GM19239 (cell line): ENCODE results near the gene RPL15.
"Not testable (repeated sequence)": the region's sequence is repeated elsewhere in the genome, so short reads cannot be mapped to it uniquely, and the experiment has no call there.

Experiments
- DNase-seq: peaks from one replicate; pipeline ENCODE4 v3.0.0; 2011; ENCODE audit warnings: low spot score; ENCODE audit not compliant: insufficient read length
- FAIRE-seq: peaks from 2 replicates; lab custom pipeline; 2011; peaks lifted over from hg19 to GRCh38; lab: Jason Lieb, UNC

RPL15 gene

DNA sequence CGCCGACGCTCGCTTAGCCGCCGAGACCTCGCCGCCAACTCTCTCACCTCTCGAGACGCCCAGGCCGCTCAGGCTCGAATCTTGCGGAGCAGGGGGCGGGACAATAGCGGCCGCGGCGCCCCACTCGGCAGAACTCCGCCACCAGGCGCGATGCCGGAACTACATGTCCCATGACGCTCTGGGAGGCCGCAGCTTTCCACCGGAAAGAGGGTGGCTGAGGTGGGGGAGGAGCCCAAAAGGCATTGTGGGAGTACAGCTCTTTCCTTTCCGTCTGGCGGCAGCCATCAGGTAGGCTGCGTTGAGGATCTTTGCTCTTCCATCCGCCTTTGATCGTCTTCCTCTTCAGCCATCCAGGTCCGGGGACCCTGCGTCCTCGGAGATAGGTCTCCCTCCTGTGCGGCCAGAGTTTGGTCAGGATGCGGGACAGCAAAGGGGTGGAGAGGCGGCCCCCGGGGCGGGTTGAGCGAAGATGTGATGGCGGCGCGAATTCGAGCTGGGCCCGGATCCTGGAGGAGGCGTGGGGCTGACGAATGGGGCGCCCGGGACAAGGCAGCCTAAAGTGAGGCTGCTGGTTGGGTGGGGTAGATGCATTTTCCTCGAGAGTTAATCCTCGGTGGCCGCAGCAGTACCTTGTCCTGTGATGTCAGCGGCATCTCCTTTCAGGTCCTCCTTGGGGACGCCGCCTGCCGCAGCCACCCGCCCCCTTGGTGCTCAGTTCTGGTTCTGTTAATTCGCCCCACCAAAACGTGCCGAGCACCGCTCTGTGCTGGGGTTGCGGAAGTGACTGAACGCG lies at the start of gene RPL15, which contains the start of gene NKIRAS1:
Gene RPL15 (plus strand): TSS at position 247 of the 793 bp plus-strand sequence. CDS start 728 bp downstream, outside the sequence.
Gene NKIRAS1 (minus strand): TSS at position 105 of the 793 bp plus-strand sequence. CDS start 6,086 bp downstream, outside the sequence.
- FAIRE-seq: peak; percentile 84

DNA sequence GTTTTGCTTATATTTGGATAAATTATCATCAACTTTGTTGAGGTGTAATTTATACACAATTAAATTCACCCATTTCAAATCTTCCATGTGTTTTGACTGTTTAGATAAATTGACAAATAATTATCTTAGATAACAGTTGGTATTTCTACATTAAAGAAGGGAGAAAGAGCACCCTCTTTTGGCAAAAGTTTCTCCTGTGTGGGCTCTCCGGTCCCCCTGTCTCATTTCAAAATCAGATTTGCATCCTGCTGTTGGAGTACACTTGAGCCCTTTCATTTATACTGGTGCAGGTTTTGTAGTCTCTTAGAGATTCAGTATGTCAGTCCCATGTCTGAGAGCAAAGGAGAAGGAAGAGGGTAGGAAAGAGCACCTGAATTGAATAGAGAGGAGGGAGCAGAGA lies 49.5 kb upstream of the RPL15 start:
- FAIRE-seq (no peak), DNase-seq (no peak)

More for the DNA sequence above, at the start of gene RPL15, which contains the start of gene NKIRAS1:
- DNase-seq: peak; percentile 85

DNA sequence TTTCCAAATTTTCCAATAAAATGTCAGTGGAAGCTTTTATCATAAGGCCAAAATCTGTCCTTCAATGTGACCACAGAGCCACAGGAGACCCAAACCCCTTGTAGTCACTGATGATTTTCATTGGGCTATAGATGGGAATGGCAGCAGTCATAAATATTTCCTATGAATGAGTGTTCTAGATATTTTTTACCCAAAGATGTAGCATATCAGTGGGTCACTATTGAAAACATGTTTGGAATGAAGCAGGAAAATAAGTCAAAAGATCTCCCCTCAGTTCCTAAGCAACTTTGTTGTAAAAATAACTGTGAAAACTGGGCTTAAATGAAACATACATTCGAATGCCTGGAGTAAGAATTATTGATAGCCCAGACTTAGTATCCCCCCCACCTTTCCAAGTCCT lies 49.1 kb upstream of the RPL15 start:
- DNase-seq (no peak), FAIRE-seq (no peak)

DNA sequence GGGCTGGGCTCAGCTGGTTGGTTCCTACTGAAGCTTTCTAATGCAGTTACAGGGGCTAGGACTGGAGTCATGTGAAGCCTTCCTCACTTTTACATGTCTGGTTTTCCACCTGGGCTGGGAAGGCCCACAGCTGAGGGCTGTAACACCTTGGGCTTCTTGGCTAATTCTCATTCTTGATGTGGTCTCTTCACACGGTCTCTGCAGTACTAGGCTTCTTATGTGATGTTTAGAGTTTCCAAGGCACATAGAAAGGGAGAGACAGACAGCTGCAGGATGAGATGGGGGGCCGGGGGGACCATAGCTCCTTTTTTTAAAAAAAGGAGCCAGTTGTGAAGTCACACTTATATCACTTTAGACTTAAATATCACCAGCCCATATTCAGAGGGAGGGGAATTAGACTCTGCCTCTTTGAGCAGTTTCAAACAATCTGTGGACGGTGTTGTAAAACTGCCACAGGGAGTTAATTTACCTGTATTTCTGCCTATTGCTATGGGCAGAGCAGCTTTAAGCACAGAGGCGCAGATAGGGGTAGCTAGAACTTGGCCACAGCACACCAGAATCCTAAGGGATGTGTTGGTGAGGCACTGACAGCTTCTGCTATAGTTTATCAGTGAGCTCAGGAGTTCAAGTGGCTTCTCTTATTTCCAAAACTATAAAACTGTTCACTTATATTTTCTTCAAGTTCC lies 46.8 kb upstream of the RPL15 start:
- FAIRE-seq (no peak), DNase-seq (no peak)

DNA sequence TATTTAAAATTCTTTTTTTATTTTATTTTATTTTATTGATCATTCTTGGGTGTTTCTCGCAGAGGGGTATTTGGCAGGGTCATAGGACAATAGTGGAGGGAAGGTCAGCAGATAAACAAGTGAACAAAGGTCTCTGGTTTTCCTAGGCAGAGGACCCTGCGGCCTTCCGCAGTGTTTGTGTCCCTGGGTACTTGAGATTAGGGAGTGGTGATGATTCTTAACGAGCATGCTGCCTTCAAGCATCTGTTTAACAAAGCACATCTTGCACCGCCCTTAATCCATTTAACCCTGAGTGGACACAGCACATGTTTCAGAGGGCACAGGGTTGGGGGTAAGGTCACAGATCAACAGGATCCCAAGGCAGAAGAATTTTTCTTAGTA lies 46.3 kb upstream of the RPL15 start:
- not testable (repeated sequence) for DNase-seq, FAIRE-seq

DNA sequence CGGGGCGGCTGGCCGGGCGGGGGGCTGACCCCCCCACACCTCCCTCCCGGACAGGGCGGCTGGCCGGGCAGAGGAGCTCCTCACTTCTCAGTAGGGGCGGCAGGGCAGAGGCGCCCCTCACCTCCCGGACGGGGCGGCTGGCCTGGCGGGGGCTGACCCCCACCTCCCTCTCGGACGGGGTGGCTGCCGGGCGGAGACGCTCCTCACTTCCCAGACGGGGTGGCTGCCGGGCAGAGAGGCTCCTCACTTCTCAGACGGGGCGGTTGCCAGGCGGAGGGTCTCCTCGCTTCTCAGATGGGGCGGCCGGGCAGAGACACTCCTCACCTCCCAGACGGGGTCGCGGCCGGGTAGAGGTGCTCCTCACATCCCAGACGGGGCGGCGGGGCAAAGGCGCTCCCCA lies 45.6 kb upstream of the RPL15 start:
- FAIRE-seq, DNase-seq: not testable (repeated sequence)

DNA sequence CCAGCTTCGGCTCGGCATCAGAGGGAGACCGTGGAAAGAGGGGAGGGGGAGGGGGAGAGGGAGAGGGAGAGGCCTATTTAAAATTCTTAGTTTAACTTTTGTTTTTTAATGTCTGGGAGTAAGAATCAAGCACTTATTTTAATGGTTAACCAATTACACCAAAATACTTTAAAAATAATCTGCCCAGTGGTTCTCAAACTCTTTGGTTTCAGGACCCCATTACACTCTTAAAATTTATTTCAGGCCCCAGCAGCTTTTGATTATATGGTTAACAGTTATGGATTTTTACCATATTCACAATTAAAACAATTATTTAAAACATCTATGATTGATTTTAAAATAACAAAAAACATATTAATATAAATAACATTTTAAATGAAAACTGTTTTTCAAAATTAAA lies 44.6 kb upstream of the RPL15 start:
- DNase-seq (no peak), FAIRE-seq (no peak)

DNA sequence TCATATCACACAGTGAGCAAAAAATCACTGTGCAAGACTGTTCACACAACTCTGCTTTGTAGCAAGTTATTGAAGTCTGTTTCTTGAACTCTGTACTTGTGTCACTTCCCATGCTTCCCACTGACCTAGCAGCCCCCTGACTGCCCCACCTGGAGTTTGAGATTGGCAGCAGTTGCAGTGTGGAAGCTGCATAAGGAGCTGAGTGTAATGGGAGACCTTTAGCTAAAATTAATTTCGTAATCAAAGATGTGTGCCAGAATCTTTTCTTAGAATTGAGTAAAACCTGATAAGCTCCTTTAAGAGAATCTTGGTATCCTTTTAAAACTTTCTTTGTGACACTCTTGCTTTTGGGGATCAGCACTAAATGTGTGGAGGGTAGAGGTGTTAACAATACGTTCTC lies 43.0 kb upstream of the RPL15 start:
- DNase-seq: no peak
- FAIRE-seq: peak; percentile 37

DNA sequence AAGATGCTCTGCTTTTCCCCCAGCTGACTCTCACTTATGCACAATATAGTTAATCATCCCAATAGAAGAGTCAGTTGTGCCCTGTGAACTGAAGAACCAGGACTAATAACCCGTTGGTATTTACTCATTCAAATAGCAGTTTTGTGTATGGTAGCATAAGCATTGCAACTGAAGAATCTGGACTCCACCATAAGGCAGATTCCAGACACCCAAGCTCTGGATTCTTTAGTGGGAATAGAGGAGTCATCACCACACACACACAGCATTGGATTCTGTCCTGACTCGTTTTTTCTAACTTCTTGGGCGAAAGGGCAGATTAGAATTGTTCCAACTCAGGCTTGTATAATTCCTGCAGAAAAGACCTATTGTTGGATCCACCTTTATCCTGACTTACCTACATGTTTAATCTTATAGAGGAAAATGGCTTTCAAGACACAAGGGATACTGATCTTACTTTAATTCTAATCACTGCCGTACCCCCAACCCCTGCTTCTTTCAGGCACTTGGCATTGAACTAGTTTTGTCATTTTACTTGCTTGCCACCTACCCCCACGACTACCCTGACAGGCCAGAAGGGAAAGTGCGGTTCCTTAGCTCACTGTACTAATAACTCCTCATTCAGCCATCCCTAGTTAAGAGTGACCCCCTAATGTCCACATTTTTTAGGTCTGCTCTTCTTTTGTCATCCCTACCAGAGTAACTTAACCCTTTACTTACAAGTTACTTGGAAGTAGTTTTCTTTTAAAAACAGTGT lies 42.4 kb upstream of the RPL15 start:
- no peak for FAIRE-seq
- DNase-seq: no peak

DNA sequence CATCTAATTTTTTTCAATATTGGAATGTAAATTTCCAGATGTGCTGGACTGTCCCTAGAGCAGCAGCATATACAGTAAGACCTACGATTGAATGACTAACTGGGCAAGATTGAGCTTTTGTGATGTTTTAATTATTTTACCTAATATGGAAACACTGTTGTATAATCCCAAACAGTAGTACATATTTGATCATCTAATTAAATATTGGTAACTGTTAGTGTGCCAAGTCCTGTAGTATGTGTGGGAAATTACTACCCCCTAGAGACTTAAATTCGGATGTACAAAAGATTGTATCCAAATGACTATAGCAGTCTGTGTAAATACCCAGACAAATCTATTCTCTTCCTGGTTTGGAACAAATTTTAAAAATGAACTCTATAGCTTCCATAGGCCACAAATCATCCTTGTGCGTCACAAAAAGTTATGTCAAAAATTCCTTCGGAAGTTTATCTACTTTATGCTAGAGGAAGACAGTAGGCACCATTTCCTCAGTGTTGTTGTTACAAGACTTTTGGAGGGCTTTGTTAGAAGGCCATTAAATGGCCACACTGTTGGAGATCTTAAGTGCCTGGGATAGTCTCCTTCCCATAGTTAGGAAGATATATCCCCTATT lies 41.7 kb upstream of the RPL15 start:
- no peak for DNase-seq
- no peak for FAIRE-seq

DNA sequence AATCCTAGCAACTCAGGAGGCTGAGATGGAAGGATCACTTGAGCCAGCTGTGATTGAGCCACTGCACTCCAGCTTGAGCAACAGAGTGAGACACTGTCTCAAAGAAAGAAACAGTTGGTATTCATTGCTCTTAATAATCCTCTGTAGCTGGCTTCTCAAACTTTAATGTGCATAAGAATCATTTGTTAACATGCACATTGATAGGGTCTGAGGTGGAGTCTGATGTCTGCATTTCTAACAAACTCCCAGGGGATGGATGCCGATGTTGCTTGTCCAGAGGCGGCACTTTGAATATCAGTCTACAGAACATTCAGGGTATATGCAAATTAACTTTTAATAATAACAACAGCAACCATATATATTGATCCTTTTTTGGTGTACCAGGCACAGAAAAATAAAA lies 40.0 kb upstream of the RPL15 start:
- FAIRE-seq: no peak

DNA sequence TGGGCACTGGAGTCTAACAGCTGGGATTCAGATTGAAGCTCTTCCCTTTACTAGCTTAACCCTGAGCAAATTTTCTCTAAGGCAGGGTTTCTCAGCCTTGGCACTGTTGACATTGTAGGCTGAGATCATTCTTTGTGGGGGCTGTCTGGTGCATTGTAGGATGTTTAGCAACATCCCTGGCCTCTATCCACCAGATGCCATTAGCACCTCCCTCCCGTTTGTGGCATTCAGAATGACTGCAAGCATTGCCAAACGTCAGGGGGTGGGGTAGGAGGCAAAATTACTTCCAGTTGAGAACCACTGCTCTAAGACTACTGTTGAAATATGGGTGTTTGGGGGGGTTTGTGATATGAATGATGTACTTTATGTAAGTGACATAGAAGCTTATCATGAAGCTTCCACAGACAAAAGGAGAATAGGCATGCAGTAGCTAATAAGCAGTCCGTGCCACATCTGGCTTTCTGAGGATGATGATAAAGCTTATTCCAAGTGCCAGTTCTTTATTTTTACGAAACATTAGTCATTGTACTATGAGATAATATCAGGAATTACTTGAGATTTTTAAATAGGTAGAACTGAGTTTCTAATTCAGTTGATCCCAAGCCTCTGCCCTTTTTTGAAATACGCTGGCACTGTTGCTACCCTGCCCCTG lies 39.5 kb upstream of the RPL15 start:
- DNase-seq: no peak
- FAIRE-seq: no peak

More for the DNA sequence above, 40.0 kb upstream of the RPL15 start:
- DNase-seq: no peak

DNA sequence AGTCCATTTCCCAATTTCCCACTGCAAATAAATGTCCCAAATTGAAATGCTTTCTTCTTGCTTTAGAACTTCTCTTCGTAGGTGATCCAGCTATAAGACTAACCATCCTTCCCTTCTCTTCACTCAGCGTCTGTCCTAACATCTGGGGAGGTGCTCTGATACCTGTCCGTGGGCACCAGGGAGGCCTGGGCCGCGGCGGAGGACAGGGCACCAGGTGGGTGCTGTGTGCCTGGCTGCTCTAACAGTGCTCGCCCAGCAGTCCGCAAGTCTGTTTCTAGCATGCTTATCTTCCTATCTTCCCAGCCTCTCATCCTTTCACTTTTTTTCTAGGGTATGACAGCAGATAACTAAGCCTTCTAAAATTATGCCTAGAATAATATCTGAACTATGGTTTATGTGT lies 37.4 kb upstream of the RPL15 start:
- no peak for FAIRE-seq
- DNase-seq: no peak

DNA sequence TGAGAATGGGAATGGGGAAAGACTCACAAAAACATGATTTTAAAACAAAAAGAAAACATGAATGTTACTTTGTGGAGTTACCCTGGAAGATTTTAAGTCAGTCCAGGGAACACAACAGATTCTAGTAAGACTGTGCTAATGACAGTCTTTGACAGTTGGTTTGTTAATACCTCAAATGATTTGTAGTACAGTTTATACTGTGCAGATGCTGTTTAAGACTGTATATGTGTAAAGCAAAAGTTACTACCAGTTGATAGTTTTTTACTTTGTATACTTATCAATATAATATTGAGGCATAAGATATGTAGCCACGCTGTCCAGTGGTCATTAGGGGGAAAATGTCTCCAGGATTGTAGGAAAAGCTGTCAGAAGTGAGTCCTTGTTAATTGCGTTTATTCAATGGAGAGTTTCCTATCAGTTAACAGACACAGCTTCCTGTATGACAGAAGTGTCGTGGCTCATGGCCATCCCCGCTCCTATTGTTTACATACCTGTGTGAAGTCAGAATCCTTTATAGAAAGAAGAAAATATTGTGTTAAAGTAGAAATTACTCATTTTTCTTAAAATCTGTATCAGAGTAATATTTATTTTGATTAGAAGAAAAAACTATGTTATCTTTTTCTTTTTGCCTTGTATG lies 36.1 kb upstream of the RPL15 start:
- FAIRE-seq: no peak
- DNase-seq: no peak

DNA sequence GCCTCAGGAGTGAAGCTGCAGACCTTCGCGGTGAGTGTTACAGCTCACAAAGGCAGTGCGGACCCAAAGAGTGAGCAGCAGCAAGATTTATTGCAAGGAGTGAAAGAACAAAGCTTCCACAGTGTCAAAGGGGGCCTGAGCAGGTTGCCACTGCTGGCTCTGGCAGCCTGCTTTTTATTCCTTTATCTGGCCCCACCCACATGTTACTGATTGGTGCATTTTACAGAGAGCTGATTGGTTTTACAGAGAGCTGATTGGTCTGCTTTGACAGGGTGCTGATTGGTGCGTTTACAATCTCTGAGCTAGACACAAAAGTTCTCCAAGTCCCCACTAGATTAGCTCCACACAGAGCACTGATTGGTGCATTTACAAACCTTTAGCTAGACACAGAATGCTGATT lies 34.9 kb upstream of the RPL15 start:
- DNase-seq, FAIRE-seq: not testable (repeated sequence)

DNA sequence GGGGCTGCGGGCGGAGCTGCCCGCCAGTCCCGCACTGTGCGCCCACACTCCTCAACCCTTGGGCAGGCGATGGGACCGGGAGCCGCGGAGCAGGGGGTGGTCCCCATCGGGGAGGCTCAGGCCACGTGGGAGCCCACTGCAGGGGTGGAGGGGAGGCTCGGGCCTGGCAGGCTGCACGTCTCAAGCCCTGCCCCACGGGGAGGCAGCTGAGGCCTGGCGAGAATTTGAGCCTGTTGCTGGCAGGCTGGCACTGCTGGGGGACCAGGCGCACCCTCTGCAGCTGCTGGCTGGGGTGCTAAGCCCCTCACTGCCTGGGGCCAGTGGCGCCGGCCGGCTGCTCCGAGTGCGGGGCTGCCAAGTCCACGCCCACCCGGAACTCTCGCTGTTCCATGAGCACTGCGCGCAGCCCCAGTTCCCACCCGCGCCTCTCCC lies 34.4 kb upstream of the RPL15 start:
- DNase-seq (no peak), FAIRE-seq (no peak)

DNA sequence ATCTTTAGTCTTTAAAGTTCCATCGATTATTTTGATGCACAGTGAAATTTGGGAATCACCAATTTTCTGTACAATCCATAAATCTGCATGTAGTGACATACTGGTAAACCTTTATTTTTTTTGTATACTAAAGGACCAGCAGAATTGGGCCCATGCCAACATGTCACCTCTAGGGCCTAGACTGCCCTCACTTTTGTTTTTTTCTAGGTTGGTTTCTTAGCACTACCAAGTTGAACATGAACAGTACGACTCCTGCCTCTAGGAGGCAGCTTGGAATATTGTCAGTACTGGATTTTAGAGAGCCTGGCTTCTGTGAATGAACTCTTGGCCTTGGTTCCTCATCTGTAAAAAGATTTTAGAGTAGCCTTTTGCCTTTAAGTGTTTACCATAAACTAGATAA lies 32.5 kb upstream of the RPL15 start:
- DNase-seq (no peak), FAIRE-seq (no peak)

DNA sequence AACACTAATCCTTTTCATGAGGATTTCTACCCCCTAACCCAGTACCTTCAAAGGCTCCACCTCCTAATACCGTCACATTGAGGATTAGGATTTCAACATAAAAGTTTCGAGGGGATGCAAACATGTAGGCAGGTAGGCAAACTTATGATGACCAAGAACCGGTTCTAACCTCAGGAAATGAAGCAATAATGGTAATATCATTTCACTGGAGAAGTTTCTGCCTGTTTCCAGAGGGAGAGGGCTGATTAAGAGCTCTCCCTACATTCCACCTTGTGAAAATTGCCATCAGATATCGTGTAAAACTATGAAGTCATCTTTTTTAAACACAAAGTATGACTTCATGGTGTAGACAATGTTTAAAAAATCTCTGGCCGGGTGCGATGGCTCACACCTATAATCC lies 31.7 kb upstream of the RPL15 start:
- DNase-seq (no peak), FAIRE-seq (no peak)

DNA sequence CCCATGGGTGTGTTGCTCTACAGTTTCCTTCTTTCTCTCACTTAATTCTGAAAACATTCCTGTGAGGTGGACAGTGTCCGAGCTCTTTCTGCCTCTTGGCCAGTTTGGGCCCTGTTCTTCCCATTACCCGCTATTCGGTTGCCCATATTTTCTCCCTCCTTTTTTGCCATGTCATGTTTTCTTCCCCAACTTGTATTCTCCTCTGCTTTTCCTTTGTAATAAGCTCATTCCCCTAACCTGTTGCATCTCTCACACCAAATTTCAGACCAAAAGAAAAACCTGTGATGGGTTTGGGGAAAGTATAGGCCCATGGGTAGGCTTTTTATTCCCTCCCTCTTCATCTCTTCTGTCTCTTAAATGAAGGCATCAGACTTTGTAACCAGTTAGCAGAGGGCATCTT lies 30.6 kb upstream of the RPL15 start:
- DNase-seq (no peak), FAIRE-seq (no peak)
